A549 (cell line): ENCODE data around the gene CDK19.
"Not testable (repeated sequence)": the region's sequence is repeated elsewhere in the genome, so short reads cannot be mapped to it uniquely, and the experiment has no call there.

ENCODE experiments used
- ZSCAN20 ChIP-seq: fragments of 250-450 bp; sonication (Bioruptor Pico); IDR thresholded peaks from 2 replicates; pipeline ENCODE4 v1.8.0; 2022; ENCODE audit warnings: mild to moderate bottlenecking, moderate library complexity
- TF ChIP-seq, protein P1 (sequence below): fragments of >200 bp; sonication (Bioruptor Twin); formaldehyde crosslinking; IDR thresholded peaks from 3 replicates; pipeline ENCODE4 v1.5.1; 2016

DNA sequence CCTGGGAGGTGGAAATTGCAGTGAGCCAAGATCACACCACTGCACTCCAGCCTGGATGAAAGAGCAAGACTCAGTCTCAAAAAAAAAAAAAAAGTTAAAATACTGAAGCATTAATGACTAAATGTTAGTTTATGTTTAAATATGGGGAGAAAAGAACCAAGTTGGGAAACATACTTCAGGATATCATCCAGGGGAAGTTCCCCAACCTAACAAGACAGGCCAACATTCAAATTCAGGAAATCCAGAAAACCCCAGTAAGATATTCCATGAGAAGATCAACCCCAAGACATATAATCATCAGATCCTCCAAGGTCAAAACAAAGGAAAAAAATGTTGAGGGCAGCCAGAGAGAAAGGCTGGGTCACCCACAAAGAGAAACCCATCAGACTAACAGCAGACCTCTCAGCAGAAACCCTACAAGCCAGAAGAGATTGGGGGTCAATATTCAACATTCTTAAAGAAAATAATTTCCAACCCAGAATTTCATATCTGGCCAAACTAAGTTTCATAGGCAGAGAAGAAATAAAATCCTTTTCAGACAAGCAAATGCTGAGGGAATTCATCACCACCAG, 237.6 kb downstream of the CDK19 start:
- TF ChIP-seq ZSCAN20 (CRISPR knock-in tag): not testable (repeated sequence)
- TF ChIP-seq, protein P1, sequence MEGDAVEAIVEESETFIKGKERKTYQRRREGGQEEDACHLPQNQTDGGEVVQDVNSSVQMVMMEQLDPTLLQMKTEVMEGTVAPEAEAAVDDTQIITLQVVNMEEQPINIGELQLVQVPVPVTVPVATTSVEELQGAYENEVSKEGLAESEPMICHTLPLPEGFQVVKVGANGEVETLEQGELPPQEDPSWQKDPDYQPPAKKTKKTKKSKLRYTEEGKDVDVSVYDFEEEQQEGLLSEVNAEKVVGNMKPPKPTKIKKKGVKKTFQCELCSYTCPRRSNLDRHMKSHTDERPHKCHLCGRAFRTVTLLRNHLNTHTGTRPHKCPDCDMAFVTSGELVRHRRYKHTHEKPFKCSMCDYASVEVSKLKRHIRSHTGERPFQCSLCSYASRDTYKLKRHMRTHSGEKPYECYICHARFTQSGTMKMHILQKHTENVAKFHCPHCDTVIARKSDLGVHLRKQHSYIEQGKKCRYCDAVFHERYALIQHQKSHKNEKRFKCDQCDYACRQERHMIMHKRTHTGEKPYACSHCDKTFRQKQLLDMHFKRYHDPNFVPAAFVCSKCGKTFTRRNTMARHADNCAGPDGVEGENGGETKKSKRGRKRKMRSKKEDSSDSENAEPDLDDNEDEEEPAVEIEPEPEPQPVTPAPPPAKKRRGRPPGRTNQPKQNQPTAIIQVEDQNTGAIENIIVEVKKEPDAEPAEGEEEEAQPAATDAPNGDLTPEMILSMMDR: not testable (repeated sequence)
